HCT116 (cell line): ENCODE measurements around the gene MRM1. TPM values are rescaled to one million over a fixed set of nuclear protein-coding genes. Genes with fewer than 3 reads are reported as not detected.

ENCODE experiments used
- ATAC-seq: fragments of 200-7000 bp; cut with Tn5 transposase; 2 replicates; pipeline ENCODE4 v1.9.1; 2020; ENCODE audit warnings: mild to moderate bottlenecking, moderate library complexity
- BruUV-seq: library from RNA; stranded (reverse); fragments of 400-500 nt; replicated peaks from 2 replicates; lab custom pipeline; 2021; lab: Mats Ljungman, UMichigan
- CTCF ChIA-PET: fragments of 300-600 bp; sonication (Branson Sonifier 250); formaldehyde crosslinking; loops from one replicate; lab custom pipeline; 2021; ENCODE audit warnings: antibody characterized with exemption; lab: Charles Lee
- POLR2A ChIA-PET: fragments of 300-600, 350-600 bp; sonication (Branson Sonifier 250); formaldehyde crosslinking; loops from one replicate; lab custom pipeline; 2021; ENCODE audit warnings: antibody characterized with exemption; lab: Charles Lee
- RAD21 ChIA-PET, 2 experiments: fragments of 300-600 bp; sonication (Branson Sonifier 250); formaldehyde crosslinking; loops; one replicate each; lab custom pipeline; 2023; ENCODE audit warnings: low total read pairs in 2 of 2; ENCODE audit not compliant: uncharacterized antibody in 2 of 2, unreplicated experiment in 2 of 2, low non-redundant PET in 1 of 2; lab: Charles Lee
- DNase-seq: peaks from one replicate; pipeline ENCODE4 v3.0.0-alpha.2; 2010; ENCODE audit warnings: low read depth, low spot score
- H2AFZ ChIP-seq: fragments of 200-600 bp; shearing (Covaris generic), sonication (generic); 2 replicates; pipeline ENCODE4 v1.6.1; 2017; ENCODE audit warnings: low read depth, mixed run types, mixed read lengths, antibody characterized with exemption, low read length; ENCODE audit not compliant: poor library complexity, severe bottlenecking
- H3K27ac ChIP-seq: 2 replicates; pipeline ENCODE4 v1.5.1; 2012; ENCODE audit warnings: low read depth, low read length
- H3K27me3 ChIP-seq: fragments of 200-600 bp; sonication (generic); 2 replicates; pipeline ENCODE4 v1.6.1; 2016; ENCODE audit warnings: mixed run types, low read length, mixed read lengths; ENCODE audit not compliant: insufficient read depth
- H3K36me3 ChIP-seq, 2 experiments: fragments of 200-500 bp in 1 of 2; fragments of 200-600 bp in 1 of 2; sonication (Bioruptor generic) in 1 of 2; sonication (generic) in 1 of 2; 2 replicates each; pipeline versions ENCODE4 v1.5.1 to v1.6.1; 2014 to 2016; ENCODE audit warnings: low read length in 2 of 2, inconsistent platforms in 1 of 2, mixed read lengths in 1 of 2, mixed run types in 1 of 2; ENCODE audit not compliant: insufficient read depth in 2 of 2, control insufficient read depth in 1 of 2
- H3K4me1 ChIP-seq, 2 experiments: fragments of 200-600 bp in 1 of 2; sonication (generic) in 1 of 2; 2 replicates each; pipeline versions ENCODE4 v1.5.1 to v1.6.1; 2012 to 2017; ENCODE audit warnings: low read length in 2 of 2, inconsistent platforms in 1 of 2, mild to moderate bottlenecking in 1 of 2, mixed read lengths in 1 of 2, mixed run types in 1 of 2, moderate library complexity in 1 of 2; ENCODE audit not compliant: insufficient read depth in 2 of 2, control insufficient read depth in 1 of 2
- H3K4me2 ChIP-seq: fragments of 200-600 bp; sonication (generic); 2 replicates; pipeline ENCODE4 v1.6.1; 2017; ENCODE audit warnings: mixed run types, low read length, mixed read lengths
- H3K4me3 ChIP-seq, 2 experiments: fragments of 200-600 bp in 1 of 2; sonication (generic) in 1 of 2; replicated peaks in 1 of 2; 2 replicates each; pipeline ENCODE4 v1.5.1; 2011 to 2016; ENCODE audit warnings: low read length in 2 of 2, control low read depth in 1 of 2, low read depth in 1 of 2, mild to moderate bottlenecking in 1 of 2, mixed read lengths in 1 of 2, mixed run types in 1 of 2
- H3K79me2 ChIP-seq: fragments of 200-600 bp; sonication (generic); 2 replicates; pipeline ENCODE4 v1.6.1; 2017; ENCODE audit warnings: mild to moderate bottlenecking, mixed run types, low read length, moderate library complexity, mixed read lengths; ENCODE audit not compliant: insufficient read depth
- H3K9ac ChIP-seq: fragments of 200-600 bp; sonication (generic); 2 replicates; pipeline ENCODE4 v1.6.1; 2016; ENCODE audit warnings: low read length, mixed read lengths
- H3K9me2 ChIP-seq: fragments of 200-600 bp; sonication (generic), shearing (Covaris generic); 2 replicates; pipeline ENCODE4 v1.6.1; 2017; ENCODE audit warnings: mixed run types, mild to moderate bottlenecking, moderate library complexity; ENCODE audit not compliant: insufficient read depth
- H3K9me3 ChIP-seq, 2 experiments: fragments of 200-500 bp in 1 of 2; fragments of 200-600 bp in 1 of 2; sonication (Bioruptor generic) in 1 of 2; sonication (generic) in 1 of 2; 2 replicates each; pipeline ENCODE4 v1.6.1; 2014 to 2017; ENCODE audit warnings: low read length in 2 of 2, mixed read lengths in 2 of 2, inconsistent platforms in 1 of 2, low read depth in 1 of 2, mild to moderate bottlenecking in 1 of 2, mixed run types in 1 of 2, moderate library complexity in 1 of 2; ENCODE audit not compliant: control insufficient read depth in 1 of 2, insufficient read depth in 1 of 2
- H4K20me1 ChIP-seq: fragments of 200-600 bp; sonication (generic), shearing (Covaris generic); 2 replicates; pipeline ENCODE4 v1.6.1; 2017; ENCODE audit warnings: mixed run types, mild to moderate bottlenecking, moderate library complexity; ENCODE audit not compliant: insufficient read depth
- EGR1 ChIP-seq: IDR thresholded peaks from 2 replicates; pipeline ENCODE4 v1.6.1; 2012; ENCODE audit warnings: low read depth
- ELF1 ChIP-seq: IDR thresholded peaks from 2 replicates; pipeline ENCODE4 v1.6.1; 2012; ENCODE audit warnings: low read depth, borderline replicate concordance
- JUND ChIP-seq: IDR thresholded peaks from 2 replicates; pipeline ENCODE4 v1.6.1; 2012
- SIN3A ChIP-seq: IDR thresholded peaks from 2 replicates; pipeline ENCODE4 v1.6.1; 2012; ENCODE audit warnings: low read depth
- TCF7L2 ChIP-seq: IDR thresholded peaks from 2 replicates; pipeline ENCODE4 v1.7.0; 2011; ENCODE audit warnings: borderline replicate concordance, inconsistent platforms; ENCODE audit not compliant: insufficient read depth, insufficient read length; ENCODE audit errors: extremely low read depth
- YY1 ChIP-seq: IDR thresholded peaks from 2 replicates; pipeline ENCODE4 v1.6.1; 2011; ENCODE audit warnings: low read length, low read depth, moderate library complexity, mild to moderate bottlenecking; ENCODE audit not compliant: insufficient replicate concordance; ENCODE audit errors: extremely low read depth
- ZFX ChIP-seq: fragments of 450-650 bp; IDR thresholded peaks from 2 replicates; pipeline ENCODE4 v1.6.1; 2017
- intact Hi-C: fragments of 100-400 bp; cut with micrococcal nuclease; formaldehyde crosslinking; loops from 2 replicates; pipeline ENCODE4 v1.10.0; 2022
- total RNA-seq: library from RNA; stranded (reverse); gene quantifications from one replicate; pipeline ENCODE4 v1.2.1, GENCODE V29; 2021; ENCODE audit not compliant: unreplicated experiment
- TF ChIP-seq, protein P1 (sequence below): IDR thresholded peaks from 2 replicates; pipeline ENCODE4 v1.6.1; 2012
- TF ChIP-seq, protein P2 (sequence below): IDR thresholded peaks from 2 replicates; pipeline ENCODE4 v1.6.1; 2012
- TF ChIP-seq, protein P3 (sequence below): IDR thresholded peaks from 2 replicates; pipeline ENCODE4 v1.6.1; 2011; ENCODE audit warnings: mild to moderate bottlenecking, low read length, moderate library complexity; ENCODE audit not compliant: insufficient replicate concordance; ENCODE audit errors: extremely low read depth
- TF ChIP-seq, protein P4 (sequence below), 3 experiments: fragments of 200-600 bp in 1 of 3; sonication (generic) in 1 of 3; IDR thresholded peaks in 2 of 3; conservative IDR thresholded peaks in 1 of 3; 2 replicates each; pipeline ENCODE4 v1.5.1; 2012 to 2017; ENCODE audit warnings: low read depth in 2 of 3, low read length in 2 of 3, antibody characterized with exemption in 1 of 3, borderline replicate concordance in 1 of 3, control low read depth in 1 of 3, mild to moderate bottlenecking in 1 of 3, mixed read lengths in 1 of 3, mixed run types in 1 of 3, moderate library complexity in 1 of 3; ENCODE audit not compliant: insufficient read depth in 1 of 3

MRM1 gene
- total RNA-seq, 1 experiment from 2014 or later = 14.5 TPM

DNA sequence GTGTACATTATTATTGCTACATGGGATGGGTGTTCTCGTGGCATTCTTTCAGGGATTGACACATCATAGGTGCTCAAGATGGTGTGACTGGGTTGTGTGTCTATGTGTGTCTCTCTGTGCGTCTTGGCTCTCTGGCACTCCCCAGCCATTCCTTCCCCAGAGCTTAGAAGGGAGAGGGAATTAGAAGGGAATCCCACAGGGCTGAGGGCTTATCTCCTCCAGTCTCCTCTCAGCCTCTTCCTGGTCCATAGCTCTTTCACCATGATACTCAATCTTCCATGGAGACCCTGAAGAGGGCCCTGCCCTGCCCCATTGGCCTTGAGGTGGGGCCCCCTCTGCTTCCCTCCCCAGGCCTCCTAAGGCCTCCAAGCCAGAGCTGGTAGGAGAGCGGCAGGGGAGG, 52.0 kb downstream of the MRM1 start:
- ATAC-seq = no peak

DNA sequence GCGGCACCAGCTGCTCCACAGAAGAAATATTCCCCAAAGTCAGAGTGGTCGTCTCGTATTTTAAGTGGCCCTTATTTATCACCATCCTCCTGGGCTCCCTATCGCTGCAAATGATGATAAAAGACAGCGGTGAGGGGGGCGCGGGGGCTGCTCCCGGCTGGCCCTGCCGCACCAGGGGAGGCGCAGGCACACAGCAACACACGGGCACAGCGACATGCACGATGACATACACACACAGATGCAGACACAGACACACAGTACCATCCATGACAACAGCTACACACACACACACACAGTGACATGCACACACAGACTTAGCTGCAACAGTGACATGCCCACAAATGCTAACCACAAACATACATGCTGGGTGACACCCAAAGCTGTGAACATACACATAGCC, 52.5 kb downstream of the MRM1 start:
- Histone ChIP-seq H3K4me2 (no peak overlapping the region), H4K20me1 (no peaks in the 10 kb centered on the region), H3K27ac (no peak overlapping the region), H3K9me2 (no peaks in the 10 kb centered on the region), H3K4me3 (no peak overlapping the region), H3K9ac (no peak overlapping the region)
- ATAC-seq (no peak), DNase-seq (no peak)
- TF ChIP-seq, protein P1, sequence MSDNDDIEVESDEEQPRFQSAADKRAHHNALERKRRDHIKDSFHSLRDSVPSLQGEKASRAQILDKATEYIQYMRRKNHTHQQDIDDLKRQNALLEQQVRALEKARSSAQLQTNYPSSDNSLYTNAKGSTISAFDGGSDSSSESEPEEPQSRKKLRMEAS = no peak
- no peak for TF ChIP-seq EGR1
- TF ChIP-seq, protein P2, sequence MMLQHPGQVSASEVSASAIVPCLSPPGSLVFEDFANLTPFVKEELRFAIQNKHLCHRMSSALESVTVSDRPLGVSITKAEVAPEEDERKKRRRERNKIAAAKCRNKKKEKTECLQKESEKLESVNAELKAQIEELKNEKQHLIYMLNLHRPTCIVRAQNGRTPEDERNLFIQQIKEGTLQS = no peak
- TF ChIP-seq, protein P3, sequence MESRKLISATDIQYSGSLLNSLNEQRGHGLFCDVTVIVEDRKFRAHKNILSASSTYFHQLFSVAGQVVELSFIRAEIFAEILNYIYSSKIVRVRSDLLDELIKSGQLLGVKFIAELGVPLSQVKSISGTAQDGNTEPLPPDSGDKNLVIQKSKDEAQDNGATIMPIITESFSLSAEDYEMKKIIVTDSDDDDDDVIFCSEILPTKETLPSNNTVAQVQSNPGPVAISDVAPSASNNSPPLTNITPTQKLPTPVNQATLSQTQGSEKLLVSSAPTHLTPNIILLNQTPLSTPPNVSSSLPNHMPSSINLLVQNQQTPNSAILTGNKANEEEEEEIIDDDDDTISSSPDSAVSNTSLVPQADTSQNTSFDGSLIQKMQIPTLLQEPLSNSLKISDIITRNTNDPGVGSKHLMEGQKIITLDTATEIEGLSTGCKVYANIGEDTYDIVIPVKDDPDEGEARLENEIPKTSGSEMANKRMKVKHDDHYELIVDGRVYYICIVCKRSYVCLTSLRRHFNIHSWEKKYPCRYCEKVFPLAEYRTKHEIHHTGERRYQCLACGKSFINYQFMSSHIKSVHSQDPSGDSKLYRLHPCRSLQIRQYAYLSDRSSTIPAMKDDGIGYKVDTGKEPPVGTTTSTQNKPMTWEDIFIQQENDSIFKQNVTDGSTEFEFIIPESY = no peak
- no peak for TF ChIP-seq SIN3A
- TF ChIP-seq ELF1 = no peak
- TF ChIP-seq, all 23 proteins: peak for 0
- Histone ChIP-seq H3K27me3 (no peaks in the 10 kb centered on the region), H3K36me3 (no peaks in the 10 kb centered on the region), H3K4me1 (peaks cover 5 to 7% of the 10 kb centered on the region in 2 experiments), H2AFZ (no peak overlapping the region), H3K79me2 (no peaks in the 10 kb centered on the region), H3K9me3 (no peaks in the 10 kb centered on the region)
- CTCF ChIA-PET = no interaction called here
- POLR2A ChIA-PET = interaction anchor here (0.6 kb wide), 1 partner anchor 51 kb away, joined by 6 read pairs; no protein-coding TSS in a partner anchor
- RAD21 ChIA-PET = no interaction called here
- intact Hi-C loops = no loop called here
- BruUV-seq = no TSS peak

More for the DNA sequence above, 52.0 kb downstream of the MRM1 start:
- Histone ChIP-seq H3K27me3 (no peaks in the 10 kb centered on the region), H3K4me2 (no peak overlapping the region), H4K20me1 (no peaks in the 10 kb centered on the region), H3K79me2 (no peaks in the 10 kb centered on the region), H2AFZ (no peak overlapping the region), H3K9me2 (no peaks in the 10 kb centered on the region), H3K27ac (no peak overlapping the region), H3K9me3 (no peaks in the 10 kb centered on the region), H3K4me1 (peaks cover 5 to 7% of the 10 kb centered on the region in 2 experiments), H3K9ac (no peak overlapping the region), H3K4me3 (no peak overlapping the region), H3K36me3 (no peaks in the 10 kb centered on the region)
- RAD21 ChIA-PET = no interaction called here
- no peak for TF ChIP-seq TCF7L2
- TF ChIP-seq, protein P4, sequence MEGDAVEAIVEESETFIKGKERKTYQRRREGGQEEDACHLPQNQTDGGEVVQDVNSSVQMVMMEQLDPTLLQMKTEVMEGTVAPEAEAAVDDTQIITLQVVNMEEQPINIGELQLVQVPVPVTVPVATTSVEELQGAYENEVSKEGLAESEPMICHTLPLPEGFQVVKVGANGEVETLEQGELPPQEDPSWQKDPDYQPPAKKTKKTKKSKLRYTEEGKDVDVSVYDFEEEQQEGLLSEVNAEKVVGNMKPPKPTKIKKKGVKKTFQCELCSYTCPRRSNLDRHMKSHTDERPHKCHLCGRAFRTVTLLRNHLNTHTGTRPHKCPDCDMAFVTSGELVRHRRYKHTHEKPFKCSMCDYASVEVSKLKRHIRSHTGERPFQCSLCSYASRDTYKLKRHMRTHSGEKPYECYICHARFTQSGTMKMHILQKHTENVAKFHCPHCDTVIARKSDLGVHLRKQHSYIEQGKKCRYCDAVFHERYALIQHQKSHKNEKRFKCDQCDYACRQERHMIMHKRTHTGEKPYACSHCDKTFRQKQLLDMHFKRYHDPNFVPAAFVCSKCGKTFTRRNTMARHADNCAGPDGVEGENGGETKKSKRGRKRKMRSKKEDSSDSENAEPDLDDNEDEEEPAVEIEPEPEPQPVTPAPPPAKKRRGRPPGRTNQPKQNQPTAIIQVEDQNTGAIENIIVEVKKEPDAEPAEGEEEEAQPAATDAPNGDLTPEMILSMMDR (IDR thresholded peaks at IDR 0.05 in 2 of 3, conservative IDR thresholded peaks at IDR 0.05 in 1 of 3; ENCODE audit: borderline replicate concordance in 1 of 3, insufficient read depth in 1 of 3, low read depth in 2 of 3, low read length in 2 of 3) = no peak
- no peak for TF ChIP-seq JUND
- no peak for TF ChIP-seq ZFX
- TF ChIP-seq YY1 = no peak
- POLR2A ChIA-PET = interaction anchor here (0.6 kb wide), 1 partner anchor 50 kb away, joined by 6 read pairs; no protein-coding TSS in a partner anchor
- intact Hi-C loops = no loop called here
- no TSS peak for BruUV-seq
- DNase-seq = no peak
- CTCF ChIA-PET = no interaction called here
